Measurements from ENCODE around the gene IFRD2.

DNA sequence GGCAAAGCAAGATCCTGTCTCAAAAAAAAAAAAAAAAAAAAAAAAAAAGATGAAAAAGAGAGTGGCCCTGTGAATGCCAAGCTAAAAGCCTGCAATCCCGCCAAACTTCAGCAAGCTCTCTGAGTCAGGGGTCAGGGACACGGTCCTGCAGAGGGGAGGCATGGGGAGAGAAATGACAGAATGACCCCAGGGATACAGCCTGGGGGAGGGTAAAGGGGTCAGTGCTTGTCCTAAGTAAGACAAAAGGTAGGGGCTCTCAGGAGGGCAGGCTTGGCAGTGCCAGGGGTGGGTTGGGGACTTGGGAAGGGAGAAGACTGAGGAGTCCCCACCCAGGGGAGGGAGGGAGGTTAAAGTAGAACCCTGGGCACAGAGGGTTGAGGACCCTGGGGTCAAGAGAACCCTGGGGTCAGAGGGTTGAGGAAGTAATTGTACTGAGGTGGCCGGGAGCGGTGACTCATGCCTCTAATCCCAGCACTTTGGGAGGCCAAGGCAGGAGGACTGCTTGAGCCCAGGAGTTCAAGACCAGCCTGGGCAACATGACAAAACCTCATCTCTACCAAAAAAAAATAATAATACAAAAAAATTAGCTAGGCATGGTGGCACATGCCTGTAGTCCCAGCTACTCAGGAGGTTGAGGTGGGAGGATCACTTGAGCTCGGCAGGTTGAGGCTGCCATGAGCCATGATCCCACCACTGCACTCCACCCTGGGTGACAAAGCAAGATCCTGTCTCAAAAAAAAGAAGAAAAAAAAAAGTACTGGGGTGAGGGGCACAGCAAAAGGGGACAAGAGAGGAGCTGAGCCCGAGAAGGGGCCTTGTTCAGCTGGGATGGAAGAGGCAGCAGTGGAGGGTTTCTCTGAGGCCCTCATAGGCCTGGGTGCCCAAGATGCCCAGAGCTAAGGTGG, 28.5 kb downstream of the IFRD2 start:
- TF ChIP-seq, protein P1, sequence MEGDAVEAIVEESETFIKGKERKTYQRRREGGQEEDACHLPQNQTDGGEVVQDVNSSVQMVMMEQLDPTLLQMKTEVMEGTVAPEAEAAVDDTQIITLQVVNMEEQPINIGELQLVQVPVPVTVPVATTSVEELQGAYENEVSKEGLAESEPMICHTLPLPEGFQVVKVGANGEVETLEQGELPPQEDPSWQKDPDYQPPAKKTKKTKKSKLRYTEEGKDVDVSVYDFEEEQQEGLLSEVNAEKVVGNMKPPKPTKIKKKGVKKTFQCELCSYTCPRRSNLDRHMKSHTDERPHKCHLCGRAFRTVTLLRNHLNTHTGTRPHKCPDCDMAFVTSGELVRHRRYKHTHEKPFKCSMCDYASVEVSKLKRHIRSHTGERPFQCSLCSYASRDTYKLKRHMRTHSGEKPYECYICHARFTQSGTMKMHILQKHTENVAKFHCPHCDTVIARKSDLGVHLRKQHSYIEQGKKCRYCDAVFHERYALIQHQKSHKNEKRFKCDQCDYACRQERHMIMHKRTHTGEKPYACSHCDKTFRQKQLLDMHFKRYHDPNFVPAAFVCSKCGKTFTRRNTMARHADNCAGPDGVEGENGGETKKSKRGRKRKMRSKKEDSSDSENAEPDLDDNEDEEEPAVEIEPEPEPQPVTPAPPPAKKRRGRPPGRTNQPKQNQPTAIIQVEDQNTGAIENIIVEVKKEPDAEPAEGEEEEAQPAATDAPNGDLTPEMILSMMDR (IDR thresholded peaks at IDR 0.05) = no peak
- TF ChIP-seq POLR2A (IDR thresholded peaks at IDR 0.05) (no peak), POLR2AphosphoS5 (IDR thresholded peaks at IDR 0.05) (no peak), EP300 (IDR thresholded peaks at IDR 0.05) (no peak)

Data from upper lobe of left lung (tissue), 4 donors.